ENCODE measurements around the gene IL23R. TPM values are rescaled to one million over a fixed set of nuclear protein-coding genes. Genes with fewer than 3 reads are reported as not detected.
A peak's percentile ranks its signal among the peaks of the same experiment; 100 is the strongest.

The IL23R gene
- polyA plus RNA-seq, 3 donors from 2014 or later = 0.12 to 1.4 (median 0.23) TPM

DNA sequence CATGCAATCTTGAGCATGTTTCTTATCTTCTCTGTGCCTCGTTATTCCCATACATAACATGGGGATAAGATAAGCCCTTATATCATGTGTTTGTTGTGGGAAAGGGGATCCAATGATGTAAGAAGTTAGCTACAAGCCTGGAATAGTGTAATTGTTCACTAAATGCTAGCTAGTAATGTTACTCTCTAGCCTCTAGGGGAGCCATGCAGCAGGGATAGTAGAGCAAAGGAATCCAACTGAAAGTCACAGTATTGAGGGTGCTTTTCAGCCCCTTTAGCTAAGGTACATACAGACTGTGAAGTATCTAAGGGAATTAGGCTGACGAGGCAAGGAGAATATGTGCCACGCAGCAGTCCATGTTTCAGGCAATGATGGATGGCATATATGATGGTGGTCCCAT, 46.9 kb downstream of the IL23R start:
- no peak overlapping the region for H3K4me3 Mint-ChIP-seq
- no peaks in the 10 kb centered on the region for H3K36me3 Mint-ChIP-seq
- H3K9me3 Mint-ChIP-seq = no peaks in the 10 kb centered on the region
- H3K27me3 Mint-ChIP-seq (ENCODE audit: low read depth in 3 of 3) = peaks cover 0 to 2% (median 0%) of the 10 kb centered on the region in 3 donors
- peak overlapping the region in 2 of 6 donors; percentile 9 to 50 for H3K27ac Mint-ChIP-seq
- DNase-seq = no peak
- H3K4me1 Mint-ChIP-seq = peaks cover 14 to 29% of the 10 kb centered on the region in 2 donors

GRCh38 chr1:67213948-67214347, 47.7 kb downstream of the IL23R start:
- peak overlapping the region in 2 of 6 donors; percentile 50 to 81 for H3K27ac Mint-ChIP-seq
- DNase-seq = no peak
- no peaks in the 10 kb centered on the region for H3K9me3 Mint-ChIP-seq
- peaks cover 0 to 2% (median 0%) of the 10 kb centered on the region in 3 donors for H3K27me3 Mint-ChIP-seq (ENCODE audit: low read depth in 3 of 3)
- no peak overlapping the region for H3K4me3 Mint-ChIP-seq
- H3K36me3 Mint-ChIP-seq = no peaks in the 10 kb centered on the region
- H3K4me1 Mint-ChIP-seq = peaks cover 14 to 29% of the 10 kb centered on the region in 2 donors

DNA sequence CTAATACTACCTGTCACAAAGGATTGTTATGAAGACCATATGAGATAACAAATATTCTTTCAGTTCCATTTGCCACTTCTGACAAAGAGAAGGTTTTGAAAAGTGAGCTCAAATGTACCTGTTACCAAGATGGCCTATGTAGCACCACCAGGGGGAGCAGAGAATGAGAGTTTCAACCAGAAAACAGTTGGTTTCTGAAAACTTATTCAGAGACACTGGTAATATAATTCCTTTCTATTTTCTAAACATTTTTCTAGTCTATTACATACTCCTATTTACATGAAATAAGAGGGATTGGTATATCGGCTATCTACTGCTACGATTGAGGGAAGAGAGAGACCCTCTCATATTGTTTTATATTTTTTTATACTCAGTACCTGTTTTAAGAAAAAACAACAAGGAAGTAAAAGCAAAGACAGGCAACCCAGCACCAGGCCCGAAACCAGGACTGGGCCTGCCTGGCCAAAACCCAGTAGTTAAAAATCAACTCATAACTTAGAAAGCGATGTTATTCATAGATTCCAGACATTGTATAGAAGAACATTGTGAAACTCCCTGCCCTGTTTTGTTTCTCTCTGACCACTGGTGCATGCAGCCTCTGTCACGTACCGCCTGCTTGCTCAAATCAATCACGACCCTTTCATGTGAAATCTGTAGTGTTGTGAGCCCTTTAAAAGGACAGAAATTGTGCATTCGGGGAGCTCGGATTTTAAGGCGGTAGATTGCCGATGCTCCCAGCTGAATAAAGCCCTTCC, 48.3 kb downstream of the IL23R start:
- peak overlapping the region in 2 of 6 donors; percentile 50 to 81 for H3K27ac Mint-ChIP-seq
- H3K36me3 Mint-ChIP-seq = no peaks in the 10 kb centered on the region
- no peak overlapping the region for H3K4me3 Mint-ChIP-seq
- no peaks in the 10 kb centered on the region for H3K9me3 Mint-ChIP-seq
- peak; percentile 53 to 58 (median 57) for DNase-seq
- peaks cover 14 to 29% of the 10 kb centered on the region in 2 donors for H3K4me1 Mint-ChIP-seq
- H3K27me3 Mint-ChIP-seq (ENCODE audit: low read depth in 3 of 3) = no peaks in the 10 kb centered on the region

DNA sequence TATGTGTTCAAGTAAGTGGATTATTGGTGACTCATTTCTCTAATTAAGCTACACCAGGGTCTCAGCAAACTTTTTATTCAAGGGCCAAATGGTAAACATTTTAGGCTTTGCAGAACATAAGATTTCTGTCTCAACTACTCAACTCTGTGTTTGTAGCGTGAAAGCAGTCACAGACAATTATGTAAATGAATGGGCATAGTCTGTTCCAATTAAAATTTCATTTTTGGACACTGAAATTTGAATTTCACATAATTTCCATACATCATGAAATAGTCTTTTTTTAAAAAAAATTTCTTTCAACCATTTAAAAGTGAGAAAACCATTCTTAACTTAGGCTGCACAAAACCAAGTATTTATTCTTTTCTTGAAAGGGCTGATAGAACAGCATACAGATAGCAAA, 50.1 kb downstream of the IL23R start:
- DNase-seq = no peak
- no peak overlapping the region for H3K27ac Mint-ChIP-seq
- peaks cover 14 to 29% of the 10 kb centered on the region in 2 donors for H3K4me1 Mint-ChIP-seq
- no peaks in the 10 kb centered on the region for H3K36me3 Mint-ChIP-seq
- no peaks in the 10 kb centered on the region for H3K27me3 Mint-ChIP-seq (ENCODE audit: low read depth in 3 of 3)
- no peaks in the 10 kb centered on the region for H3K9me3 Mint-ChIP-seq
- H3K4me3 Mint-ChIP-seq = no peak overlapping the region

DNA sequence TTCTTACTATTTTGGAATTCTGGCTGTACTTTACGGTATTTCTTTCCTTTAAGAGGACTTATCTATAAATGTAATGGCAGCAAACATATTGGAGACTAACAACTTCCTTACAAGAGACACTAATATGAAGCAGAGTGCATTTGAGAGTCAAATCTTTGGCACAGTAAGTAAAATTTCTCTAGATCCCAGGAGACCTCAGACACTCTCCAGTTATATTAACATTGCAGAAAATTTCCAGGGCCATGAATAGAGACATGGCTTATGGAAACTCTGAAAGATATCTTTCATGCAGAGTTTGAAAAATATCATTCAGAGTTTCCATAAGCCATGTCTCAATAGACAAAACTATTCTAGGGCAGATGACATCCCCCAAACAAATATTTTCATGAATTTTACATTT, 51.2 kb downstream of the IL23R start:
- H3K27me3 Mint-ChIP-seq (ENCODE audit: low read depth in 3 of 3) = no peaks in the 10 kb centered on the region
- peaks cover 9 to 19% of the 10 kb centered on the region in 2 donors for H3K4me1 Mint-ChIP-seq
- no peak overlapping the region for H3K27ac Mint-ChIP-seq
- H3K4me3 Mint-ChIP-seq = no peak overlapping the region
- no peak for DNase-seq
- H3K9me3 Mint-ChIP-seq = no peaks in the 10 kb centered on the region
- no peaks in the 10 kb centered on the region for H3K36me3 Mint-ChIP-seq

DNA sequence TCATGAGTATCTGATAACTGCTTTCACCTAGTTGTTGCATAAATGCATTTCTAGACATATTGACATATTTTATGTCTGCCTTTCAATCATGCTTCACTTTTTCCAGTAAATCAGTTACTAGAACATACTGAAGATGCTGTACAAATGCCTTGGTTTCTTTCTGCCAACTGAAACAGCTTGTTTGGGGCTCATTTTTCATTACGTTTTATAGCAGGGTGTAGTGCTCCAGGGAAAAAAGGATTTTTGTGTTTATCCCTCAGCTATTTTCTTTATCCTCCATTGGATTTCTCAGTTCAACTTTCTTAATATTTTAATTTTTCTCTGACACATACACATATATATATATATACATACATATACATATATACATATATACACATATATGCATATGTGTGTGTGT, 51.7 kb downstream of the IL23R start:
- Mint-ChIP-seq H3K36me3 (no peaks in the 10 kb centered on the region), H3K4me1 (peaks cover 9 to 18% of the 10 kb centered on the region in 2 donors), H3K9me3 (no peaks in the 10 kb centered on the region), H3K27ac (no peak overlapping the region), H3K27me3 (ENCODE audit: low read depth in 3 of 3) (no peaks in the 10 kb centered on the region), H3K4me3 (no peak overlapping the region)
- DNase-seq = no peak

DNA sequence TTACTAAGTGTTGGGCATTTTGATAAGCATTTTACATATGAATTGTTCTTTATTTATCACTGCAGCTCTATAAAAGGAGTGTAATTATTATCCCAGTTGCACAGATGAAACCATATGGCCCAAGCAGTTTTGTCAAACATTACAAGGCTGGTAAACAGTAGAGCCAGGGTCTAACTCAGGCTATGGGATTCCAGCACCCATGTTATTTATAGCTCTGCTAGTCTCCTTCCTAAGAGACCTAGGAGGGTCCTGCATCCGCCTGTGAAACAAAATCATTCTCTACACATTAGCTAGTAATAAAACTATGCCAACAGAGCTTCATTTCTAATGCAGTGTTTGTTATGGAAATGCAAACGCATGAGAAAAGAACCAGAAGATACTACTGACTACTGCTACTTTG, 58.6 kb downstream of the IL23R start:
- Mint-ChIP-seq H3K27ac (peak overlapping the region in 5 of 6 donors; percentile 33 to 96 (median 81)), H3K9me3 (no peaks in the 10 kb centered on the region), H3K36me3 (no peaks in the 10 kb centered on the region), H3K4me3 (peak overlapping the region in 1 of 5 donors; percentile 0), H3K4me1 (peaks cover 41 to 43% of the 10 kb centered on the region in 2 donors), H3K27me3 (ENCODE audit: low read depth in 3 of 3) (peaks cover 0 to 5% (median 1%) of the 10 kb centered on the region in 3 donors)
- DNase-seq = no peak

DNA sequence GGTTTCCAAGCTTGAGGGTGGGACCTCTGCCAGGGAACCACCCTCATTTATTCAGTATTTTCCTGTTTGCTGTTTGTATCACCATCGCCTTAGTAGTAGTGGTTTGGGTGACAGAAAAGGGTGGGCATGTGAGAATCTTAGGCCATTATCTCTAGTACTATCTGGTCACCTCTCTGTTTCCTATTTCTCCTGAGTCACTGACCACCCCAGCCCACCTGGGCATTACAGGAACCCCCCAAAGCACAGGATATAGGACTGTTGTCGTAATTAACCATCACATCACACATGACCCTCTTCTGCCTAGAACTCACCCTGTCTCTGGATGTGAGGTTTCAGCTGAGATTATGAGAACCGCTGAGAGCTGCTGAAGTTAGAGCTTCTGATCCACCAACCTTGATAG, 60.4 kb downstream of the IL23R start:
- peaks cover 41 to 43% of the 10 kb centered on the region in 2 donors for H3K4me1 Mint-ChIP-seq
- H3K4me3 Mint-ChIP-seq = peak overlapping the region; percentile 58 to 84 (median 71)
- H3K27me3 Mint-ChIP-seq (ENCODE audit: low read depth in 3 of 3) = peaks cover 0 to 5% (median 1%) of the 10 kb centered on the region in 3 donors
- H3K27ac Mint-ChIP-seq = peak overlapping the region; percentile 81 to 97 (median 92)
- no peaks in the 10 kb centered on the region for H3K9me3 Mint-ChIP-seq
- H3K36me3 Mint-ChIP-seq = no peaks in the 10 kb centered on the region
- DNase-seq = peak; percentile 84 to 85 (median 84)

GRCh38 chr1:67227196-67227595, 60.9 kb downstream of the IL23R start:
- Mint-ChIP-seq H3K9me3 (no peaks in the 10 kb centered on the region), H3K27me3 (ENCODE audit: low read depth in 3 of 3) (peaks cover 0 to 5% (median 1%) of the 10 kb centered on the region in 3 donors), H3K4me3 (peak overlapping the region; percentile 58 to 84 (median 71)), H3K27ac (peak overlapping the region; percentile 81 to 97 (median 92)), H3K4me1 (peaks cover 41 to 43% of the 10 kb centered on the region in 2 donors), H3K36me3 (no peaks in the 10 kb centered on the region)
- DNase-seq = no peak

DNA sequence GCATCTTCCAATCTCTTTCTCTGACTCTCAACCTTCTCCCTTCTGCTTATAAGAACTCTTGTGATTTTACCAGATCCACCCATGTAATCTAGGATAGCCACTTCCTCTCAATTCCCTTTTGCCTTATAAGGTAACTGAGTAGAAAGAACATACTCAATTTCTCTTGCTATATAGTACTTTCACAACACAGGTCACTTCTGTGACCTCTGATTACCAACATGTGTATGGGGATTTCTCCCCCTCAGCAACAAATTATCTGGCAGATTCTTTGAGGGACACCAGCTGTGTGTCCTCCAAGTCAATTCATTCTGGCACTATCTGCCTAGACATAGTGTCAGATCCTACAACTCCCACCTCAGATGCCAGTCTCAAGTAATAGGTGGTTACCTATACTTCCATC, 62.5 kb downstream of the IL23R start:
- Mint-ChIP-seq H3K4me1 (peaks cover 43 to 45% of the 10 kb centered on the region in 2 donors), H3K9me3 (no peaks in the 10 kb centered on the region), H3K27ac (peak overlapping the region; percentile 18 to 82 (median 65)), H3K27me3 (ENCODE audit: low read depth in 3 of 3) (peaks cover 0 to 8% (median 1%) of the 10 kb centered on the region in 3 donors), H3K4me3 (peak overlapping the region in 2 of 5 donors; percentile 2 to 59), H3K36me3 (no peaks in the 10 kb centered on the region)
- no peak for DNase-seq

- Mint-ChIP-seq H3K27ac (peak overlapping the region in 2 of 6 donors; percentile 5 to 70), H3K4me3 (no peak overlapping the region), H3K36me3 (no peaks in the 10 kb centered on the region), H3K4me1 (peaks cover 42 to 44% of the 10 kb centered on the region in 2 donors), H3K27me3 (ENCODE audit: low read depth in 3 of 3) (peaks cover 0 to 10% (median 1%) of the 10 kb centered on the region in 3 donors), H3K9me3 (no peaks in the 10 kb centered on the region)
- no peak for DNase-seq
Observed at GRCh38 chr1:67230539-67230938, 64.3 kb downstream of the IL23R start.

GRCh38 chr1:67236277-67236676, 70.0 kb downstream of the IL23R start:
- no peak for DNase-seq
- peaks cover 0 to 5% (median 2%) of the 10 kb centered on the region in 3 donors for H3K27me3 Mint-ChIP-seq (ENCODE audit: low read depth in 3 of 3)
- H3K4me1 Mint-ChIP-seq = peaks cover 12 to 20% of the 10 kb centered on the region in 2 donors
- H3K9me3 Mint-ChIP-seq = no peaks in the 10 kb centered on the region
- H3K27ac Mint-ChIP-seq = no peak overlapping the region
- H3K4me3 Mint-ChIP-seq = no peak overlapping the region
- no peaks in the 10 kb centered on the region for H3K36me3 Mint-ChIP-seq

- H3K36me3 Mint-ChIP-seq = no peaks in the 10 kb centered on the region
- H3K4me1 Mint-ChIP-seq = peaks cover 5 to 12% of the 10 kb centered on the region in 2 donors
- no peaks in the 10 kb centered on the region for H3K9me3 Mint-ChIP-seq
- peak overlapping the region in 2 of 6 donors; percentile 40 to 53 for H3K27ac Mint-ChIP-seq
- no peak overlapping the region for H3K4me3 Mint-ChIP-seq
- no peak for DNase-seq
- H3K27me3 Mint-ChIP-seq (ENCODE audit: low read depth in 3 of 3) = peaks cover 0 to 2% (median 2%) of the 10 kb centered on the region in 3 donors
Observed at GRCh38 chr1:67239738-67240137, 73.5 kb downstream of the IL23R start.

GRCh38 chr1:67241200-67241746, 75.0 kb downstream of the IL23R start:
- H3K4me1 Mint-ChIP-seq = peaks cover 5 to 12% of the 10 kb centered on the region in 2 donors
- H3K27ac Mint-ChIP-seq = no peak overlapping the region
- DNase-seq = no peak
- H3K27me3 Mint-ChIP-seq (ENCODE audit: low read depth in 3 of 3) = peaks cover 0 to 7% (median 2%) of the 10 kb centered on the region in 3 donors
- H3K4me3 Mint-ChIP-seq = no peak overlapping the region
- H3K9me3 Mint-ChIP-seq = no peaks in the 10 kb centered on the region
- H3K36me3 Mint-ChIP-seq = peaks cover 0 to 4% (median 0%) of the 10 kb centered on the region in 3 donors
